GM19395 (cell line): ENCODE data around the gene MINDY4B.
"Not testable (repeated sequence)": the region's sequence is repeated elsewhere in the genome, so short reads cannot be mapped to it uniquely, and the experiment has no call there.

Source experiments
- ATAC-seq: cut with Tn5 transposase; IDR thresholded peaks from one replicate; pipeline ENCODE4 v1.9.1; 2021; ENCODE audit warnings: mild to moderate bottlenecking, moderate library complexity; ENCODE audit not compliant: unreplicated experiment

Gene MINDY4B

DNA sequence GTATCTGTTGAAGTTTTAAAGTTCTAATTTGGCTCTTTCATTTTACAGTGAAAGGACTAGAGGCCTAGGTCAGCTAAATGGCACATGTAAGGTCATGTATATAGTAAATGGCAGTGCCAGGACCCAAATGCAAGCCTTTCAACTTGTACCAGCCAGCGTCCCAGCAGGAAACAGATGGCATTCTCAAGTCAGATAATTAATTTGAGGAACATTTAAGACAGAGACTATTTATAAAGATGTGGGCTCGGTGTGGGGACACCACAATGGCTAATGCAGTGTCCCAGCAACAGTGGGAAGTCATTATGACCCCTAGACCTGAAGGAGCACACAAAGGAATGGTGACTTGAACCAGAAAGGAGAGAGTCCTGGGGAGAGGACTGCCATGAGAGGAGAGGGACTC lies 6.1 kb downstream of the MINDY4B start:
- no peak for ATAC-seq

DNA sequence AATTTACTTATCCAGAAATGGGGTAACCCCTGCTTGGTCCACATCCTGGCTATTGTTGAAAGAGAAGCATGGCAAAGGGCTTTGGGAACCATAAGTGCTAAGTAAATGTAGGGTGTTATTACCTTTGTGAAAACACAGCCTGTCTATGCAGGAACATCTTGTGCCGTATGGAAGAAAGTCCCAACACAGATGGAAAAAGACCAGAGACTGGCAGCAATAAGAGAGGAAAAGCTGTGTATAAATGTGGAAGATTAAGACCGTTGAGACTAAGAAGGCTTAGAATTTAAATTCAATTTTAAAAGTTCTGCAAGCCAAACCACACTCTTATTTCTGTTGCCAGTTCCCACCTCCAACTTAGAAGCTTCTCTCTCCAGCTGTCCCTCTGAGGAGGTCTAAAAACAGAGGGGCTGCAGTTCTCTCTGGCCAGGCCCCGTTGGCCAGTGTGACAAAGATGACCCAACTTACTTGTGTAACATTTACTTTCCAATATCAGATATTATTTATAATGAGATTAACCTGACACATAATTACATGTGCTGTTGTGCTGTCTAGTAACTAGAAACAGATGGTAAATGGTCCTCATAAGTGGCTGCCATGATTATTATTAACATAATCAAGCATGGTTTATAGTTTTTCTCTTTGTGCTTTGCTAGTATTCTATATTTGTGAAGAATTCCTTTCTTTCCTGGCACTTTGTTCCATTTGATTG lies 7.0 kb downstream of the MINDY4B start:
- ATAC-seq = no peak

DNA sequence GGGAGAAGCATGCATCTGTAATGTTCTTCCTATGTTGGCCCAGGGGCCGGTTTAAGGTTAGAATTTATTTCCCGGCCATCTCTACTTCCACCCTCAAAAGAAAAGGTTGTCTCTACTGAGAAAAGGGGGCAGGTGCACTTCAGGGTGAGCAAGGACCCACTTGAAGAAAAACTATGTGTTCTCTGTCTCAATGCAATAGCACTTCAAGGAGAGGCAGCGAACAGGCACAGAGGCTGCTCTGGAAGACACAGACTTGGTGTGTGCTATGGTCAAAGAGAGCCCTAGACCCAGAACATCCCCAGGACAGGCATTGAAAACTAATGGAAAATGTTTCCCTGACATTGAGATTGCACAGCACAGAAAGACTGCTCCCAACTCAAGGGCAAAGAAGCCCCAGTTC lies 7.6 kb downstream of the MINDY4B start:
- ATAC-seq = no peak

DNA sequence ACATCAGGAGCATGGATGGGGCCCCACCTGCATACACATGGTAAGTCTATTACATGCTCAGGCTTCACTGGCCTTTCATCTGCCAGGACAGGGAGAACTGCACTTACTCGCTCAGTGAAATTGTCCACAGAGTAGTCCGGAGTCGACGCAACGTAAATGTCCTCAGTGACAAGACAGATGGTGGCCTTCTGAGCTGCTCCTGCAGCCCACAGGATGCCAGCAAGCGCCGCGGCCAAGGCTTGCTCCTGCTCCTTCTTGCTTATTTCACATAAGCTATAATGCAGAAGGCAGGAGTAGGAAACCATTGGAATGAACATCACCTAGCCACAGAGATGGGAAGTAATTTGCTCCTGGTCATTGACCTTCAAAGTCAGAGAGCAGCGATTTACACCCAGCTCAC lies 14.4 kb downstream of the MINDY4B start:
- ATAC-seq = no peak

DNA sequence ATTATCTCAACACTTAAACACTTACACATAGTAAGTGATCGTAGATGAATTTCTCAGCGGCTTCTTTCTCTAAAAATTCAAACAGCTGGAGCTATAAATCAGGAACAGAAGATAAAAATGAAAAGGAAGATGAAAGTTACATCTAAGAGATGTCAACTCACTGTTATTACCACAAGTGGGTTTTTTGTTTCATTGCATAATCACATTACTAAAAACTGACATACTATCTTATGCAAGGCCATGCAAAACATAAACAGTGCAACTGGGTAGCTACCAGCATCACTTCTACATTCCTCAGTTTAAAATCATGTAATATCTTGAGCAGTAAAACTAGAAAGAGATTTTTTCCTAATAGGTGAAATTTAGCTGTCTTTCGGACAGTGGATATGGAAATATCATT lies 14.9 kb downstream of the MINDY4B start:
- no peak for ATAC-seq

DNA sequence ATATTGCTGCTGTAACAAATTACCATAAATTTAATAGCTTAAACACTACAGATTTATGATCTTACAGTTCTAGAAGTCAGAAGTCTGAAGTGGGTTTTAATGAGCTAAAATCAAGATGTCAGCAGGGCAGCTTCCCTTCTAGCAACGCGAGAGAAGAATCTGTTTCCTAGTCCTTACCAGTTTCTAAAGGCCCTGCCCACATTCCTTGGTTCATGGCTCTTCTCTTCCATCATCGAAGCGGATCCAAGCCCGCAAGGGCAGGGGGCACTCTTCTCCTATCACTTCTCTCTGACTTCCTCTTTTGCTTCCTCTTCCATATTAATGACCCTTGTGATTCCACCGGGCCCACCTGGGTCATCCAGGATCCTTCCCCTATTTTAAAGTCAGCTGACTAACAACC lies 16.1 kb downstream of the MINDY4B start:
- no peak for ATAC-seq

DNA sequence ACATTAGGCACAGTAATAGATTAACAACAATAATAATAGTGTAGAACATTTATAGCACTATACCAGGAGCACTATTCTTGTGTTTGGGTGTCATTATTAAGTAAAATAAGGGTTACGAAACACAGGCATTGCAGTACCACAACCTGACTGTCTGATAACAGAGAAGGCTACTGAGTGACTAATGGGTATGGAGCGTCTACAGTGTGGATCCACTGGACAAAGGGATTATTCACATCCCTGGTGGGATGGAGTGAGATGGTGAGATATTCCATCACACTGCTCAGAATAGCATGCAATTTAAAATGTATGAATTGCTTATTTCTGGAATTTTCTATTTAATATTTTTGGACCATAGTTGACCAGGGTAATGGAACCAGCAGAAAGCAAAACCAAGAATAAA lies 18.2 kb downstream of the MINDY4B start:
- no peak for ATAC-seq

DNA sequence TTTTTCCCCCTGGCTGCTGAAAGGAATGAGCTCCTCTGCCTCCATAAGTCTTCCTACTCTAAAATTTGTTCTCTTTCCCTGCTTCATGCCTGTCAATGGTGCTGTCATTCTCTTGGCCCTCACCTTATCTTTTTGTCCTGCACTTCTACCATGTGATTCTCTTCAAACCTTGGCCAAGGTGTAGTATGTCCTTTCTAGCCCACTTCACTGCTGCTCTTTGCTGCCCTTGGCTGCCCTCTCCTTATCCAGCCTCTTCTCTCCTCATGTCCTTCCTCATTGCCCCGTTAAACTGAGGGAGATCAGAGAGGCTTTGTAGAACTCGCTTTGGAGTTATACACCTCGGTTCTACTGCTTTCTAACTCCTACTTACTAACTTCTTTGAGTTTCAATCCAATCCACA lies 19.7 kb downstream of the MINDY4B start:
- ATAC-seq = no peak

DNA sequence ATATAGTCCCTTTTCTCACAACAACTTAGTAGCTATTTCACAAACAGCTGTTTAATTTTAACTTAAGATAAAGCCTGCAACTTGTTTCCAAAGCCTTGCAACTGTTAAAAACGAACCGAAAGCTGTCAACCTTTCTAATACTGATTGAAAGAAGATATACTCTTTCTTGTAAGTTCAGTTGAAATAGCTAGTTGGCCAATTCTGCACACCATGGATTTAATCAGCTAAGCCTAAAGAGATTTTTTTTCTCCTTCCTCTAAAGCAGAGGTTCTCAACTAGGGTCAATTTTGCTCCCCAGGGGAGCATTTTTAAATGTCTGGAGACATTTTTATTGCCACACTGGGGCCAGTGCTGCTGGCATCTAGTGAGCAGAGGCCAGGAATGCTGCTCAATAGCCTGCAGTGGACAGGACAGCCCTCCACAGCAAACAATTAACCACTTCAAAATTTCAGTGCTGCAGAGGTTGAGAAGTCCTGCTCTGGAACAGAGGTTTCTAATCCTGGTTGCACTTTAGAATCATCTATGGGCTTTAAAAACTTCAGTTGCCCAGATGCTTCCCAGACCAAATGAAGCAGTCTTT lies 26.2 kb downstream of the MINDY4B start:
- no peak for ATAC-seq

DNA sequence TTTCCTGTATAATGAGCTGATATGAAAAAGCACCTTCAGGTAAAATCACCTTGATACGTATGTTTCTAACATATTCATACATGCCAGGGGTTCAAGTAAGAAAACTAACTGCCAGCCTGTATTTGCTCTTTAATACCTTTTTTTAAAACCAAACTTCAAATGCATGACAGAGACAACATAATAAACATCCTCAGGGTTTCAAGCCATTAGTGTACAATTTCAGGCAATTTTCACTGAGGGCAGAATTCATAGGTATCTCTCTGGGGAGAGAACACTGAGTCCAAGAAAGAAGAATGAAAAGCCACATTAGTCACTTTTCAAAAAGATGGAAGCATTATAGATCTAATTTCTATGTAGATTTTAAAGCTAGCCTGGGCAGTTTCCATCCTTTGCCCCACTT lies 26.9 kb downstream of the MINDY4B start:
- ATAC-seq = no peak

DNA sequence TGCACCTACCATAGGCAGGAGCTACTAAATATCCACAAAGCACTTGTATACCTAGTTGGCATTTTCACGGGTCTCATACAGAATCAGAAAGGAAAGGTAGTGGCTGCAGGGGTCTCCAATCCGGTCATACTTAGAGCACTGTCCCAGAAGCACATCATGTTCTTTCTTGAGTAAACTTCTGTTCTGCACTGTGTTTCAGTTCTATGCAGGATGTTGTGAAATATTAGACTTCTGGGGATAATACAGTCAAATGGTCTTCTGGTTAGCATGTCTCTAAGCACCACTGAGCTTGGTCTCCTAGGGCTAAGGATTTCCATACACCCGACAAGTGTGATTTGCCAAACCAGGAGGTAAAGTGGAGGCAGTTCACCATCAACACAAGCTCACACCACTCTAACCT lies 27.9 kb downstream of the MINDY4B start:
- no peak for ATAC-seq

DNA sequence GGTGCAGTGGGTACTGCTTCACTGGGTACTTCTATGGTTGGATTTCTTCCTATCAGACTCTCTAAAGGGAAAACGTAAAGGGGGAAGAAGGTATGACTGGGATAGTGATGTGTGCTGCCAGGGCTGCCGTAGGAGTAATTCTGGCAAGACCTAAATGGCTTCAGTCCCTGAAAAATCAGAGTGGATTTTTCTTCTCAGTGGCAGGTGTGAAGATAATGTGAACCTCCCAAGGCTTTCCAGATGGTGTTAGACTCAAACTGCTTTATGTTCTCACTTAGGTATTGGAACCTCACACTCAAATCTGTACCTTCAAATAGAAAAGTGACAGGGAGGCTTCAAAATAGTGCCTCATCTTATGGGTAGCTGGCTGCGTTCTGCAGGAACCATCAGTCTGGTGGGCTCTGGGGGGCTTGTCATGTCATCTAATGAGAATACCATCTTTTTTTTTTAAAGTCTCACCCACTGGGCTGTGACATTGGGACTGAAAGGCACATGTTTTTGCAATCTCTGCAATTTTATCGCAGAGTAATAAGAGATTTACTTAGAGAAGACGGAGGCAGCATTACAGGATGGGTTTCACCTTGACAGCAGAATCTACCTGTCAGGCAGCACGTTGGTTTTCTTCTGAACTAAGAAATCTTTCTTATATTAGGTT lies 28.5 kb downstream of the MINDY4B start:
- no peak for ATAC-seq

DNA sequence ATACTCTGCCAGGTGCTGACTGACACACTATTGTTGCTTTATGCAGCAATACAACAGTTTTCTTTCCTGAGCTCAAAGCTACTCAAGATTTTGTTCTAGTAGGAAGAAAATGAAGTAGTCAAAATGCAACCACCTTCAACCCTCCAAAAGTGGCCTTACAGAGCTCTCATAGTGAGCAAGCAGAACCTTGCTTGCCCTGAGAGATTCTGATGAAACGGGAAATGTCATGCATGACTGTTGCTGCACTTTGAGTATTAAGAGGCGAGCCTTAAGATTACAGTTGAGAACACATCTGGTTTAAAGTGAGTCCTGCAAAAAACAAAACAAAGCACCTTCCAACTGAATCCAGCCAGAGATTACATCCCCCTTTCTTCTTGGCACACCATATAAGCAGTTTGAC lies 29.7 kb downstream of the MINDY4B start:
- ATAC-seq = no peak

DNA sequence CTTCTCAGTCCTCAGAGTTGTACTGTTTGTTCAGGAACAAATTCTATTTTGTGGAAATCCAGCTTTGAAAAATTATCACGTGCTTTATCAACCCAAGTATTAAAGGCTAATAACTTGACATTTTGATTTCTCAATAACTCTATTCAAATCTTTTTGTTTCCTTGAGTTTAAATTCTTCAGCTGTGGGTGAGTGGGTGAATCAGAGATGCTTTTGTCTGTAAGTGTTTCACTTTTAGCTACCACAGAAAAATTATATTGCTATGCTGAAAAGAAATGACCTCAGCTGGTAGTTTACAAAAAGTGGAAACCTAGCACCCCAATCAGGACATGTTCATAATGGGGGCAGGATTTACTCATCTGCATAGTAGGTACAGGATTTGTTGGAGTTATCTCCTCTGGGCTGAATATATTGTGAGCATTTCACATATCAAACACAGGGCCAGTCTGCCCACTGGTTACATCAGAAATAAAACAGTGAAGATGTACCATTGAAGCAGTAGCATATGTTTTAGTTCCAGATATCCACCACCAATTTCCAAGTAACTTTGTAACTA lies 30.5 kb downstream of the MINDY4B start:
- no peak for ATAC-seq

DNA sequence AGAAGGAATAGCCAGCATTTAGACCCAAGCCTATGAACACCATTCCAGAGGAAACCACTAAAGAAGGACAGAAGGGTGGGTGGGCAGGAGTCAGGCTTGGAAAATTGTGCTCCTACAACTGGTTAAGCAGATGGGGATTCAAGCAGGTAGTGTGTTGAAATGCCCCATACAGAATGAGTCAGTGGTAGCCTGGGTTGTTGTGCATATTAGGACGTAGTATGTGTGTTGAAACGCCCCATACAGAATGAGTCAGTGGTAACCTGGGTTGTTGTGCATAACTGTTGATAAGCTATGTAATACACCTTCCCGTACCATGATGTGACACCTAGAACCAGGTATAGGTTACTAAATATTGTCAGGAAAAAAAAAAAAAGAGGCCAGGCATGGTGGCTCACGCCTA lies 34.0 kb downstream of the MINDY4B start:
- no peak for ATAC-seq

DNA sequence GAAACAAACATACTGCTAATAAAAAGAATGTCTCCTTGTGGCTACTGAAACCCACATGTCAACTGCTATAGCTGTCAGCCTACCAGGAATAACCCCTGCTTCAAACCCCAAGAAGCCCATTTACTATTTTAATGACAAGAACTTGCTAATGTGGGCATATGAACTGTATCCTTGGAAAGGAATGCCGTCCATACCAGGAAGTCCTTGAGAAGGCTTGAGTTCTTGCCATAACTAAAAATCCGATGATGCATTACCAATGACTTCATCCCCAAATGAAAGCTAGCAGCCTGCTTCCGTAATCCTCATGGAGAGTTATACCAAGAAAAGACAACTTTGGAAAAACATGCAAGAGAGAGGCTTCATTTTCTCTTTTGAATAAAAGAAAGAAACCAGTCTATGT lies 34.8 kb downstream of the MINDY4B start:
- ATAC-seq = no peak

DNA sequence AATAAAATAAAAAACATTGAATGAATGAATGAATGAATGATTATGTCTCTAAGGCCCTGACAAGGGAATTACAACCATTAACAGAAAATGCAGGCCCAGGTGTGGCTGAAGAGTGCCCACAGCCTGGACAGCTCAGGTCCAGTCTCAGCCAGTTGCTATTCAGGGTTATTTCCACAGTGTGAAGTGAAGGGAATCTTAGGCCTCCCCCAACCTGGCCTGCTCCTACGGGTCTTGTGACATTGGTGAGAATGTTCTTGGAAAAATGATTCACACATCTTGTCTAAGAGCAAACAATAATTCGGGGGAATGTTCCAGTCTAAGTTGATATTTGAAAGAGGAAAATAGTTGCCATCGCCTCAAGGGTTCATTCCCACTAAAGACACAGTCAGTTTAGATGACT lies 37.0 kb downstream of the MINDY4B start:
- no peak for ATAC-seq

DNA sequence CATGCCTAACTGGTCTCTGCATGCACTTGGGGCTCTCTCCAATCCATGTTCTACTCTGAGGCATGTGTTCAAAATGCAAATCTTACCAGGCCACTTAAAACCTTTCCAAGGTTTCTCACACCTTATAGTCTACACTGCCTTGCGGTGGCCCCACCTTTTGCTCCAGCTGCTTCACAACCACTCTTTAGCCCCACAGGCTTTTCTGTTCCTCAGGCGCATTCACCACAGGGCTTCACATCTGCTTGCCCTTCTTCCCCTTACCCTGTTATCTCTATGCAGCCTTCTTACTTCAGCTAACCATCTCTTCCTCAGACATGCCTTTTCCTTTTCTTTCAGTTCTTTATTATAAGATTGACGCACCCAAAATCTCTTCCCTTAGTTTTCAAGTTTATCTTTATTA lies 37.8 kb downstream of the MINDY4B start:
- ATAC-seq = no peak

DNA sequence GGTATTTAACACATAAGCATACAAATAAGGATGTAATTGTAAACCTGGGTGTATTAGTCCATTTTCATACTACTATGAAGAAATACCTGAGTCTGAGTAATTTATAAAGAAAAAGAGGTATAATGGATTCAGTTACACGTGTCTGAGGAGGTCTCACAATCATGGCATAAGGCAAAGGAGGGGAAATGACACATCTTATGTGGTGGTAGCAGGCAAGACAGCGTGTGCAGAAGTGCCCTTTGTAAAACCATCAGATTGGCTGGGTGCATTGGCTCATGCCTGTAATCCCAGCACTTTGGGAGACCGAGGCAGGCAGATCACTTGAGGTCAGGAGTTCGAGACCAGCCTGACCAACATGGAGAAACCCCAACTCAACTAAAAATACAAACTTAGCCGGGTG lies 41.3 kb downstream of the MINDY4B start:
- ATAC-seq = not testable (repeated sequence)

DNA sequence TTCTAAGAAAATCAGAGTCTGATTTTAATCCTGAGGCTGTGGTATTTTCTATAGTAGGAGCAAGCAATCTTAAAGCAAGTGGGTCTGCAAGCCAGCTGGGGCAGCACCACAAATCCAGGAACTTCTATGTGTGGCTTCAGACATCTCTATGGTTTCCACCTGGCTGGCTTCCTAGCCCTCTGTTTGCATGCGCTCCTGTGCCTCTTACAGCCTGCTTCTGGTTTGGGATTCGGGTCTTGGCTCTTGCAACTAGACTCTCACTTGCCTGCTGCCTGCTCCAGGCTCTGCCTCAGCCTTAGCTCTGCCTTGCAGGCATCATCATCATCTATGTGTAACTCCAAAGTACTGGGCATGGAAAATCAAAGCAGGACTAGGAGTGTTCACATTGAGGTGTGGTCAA lies 43.4 kb downstream of the MINDY4B start:
- ATAC-seq = no peak

DNA sequence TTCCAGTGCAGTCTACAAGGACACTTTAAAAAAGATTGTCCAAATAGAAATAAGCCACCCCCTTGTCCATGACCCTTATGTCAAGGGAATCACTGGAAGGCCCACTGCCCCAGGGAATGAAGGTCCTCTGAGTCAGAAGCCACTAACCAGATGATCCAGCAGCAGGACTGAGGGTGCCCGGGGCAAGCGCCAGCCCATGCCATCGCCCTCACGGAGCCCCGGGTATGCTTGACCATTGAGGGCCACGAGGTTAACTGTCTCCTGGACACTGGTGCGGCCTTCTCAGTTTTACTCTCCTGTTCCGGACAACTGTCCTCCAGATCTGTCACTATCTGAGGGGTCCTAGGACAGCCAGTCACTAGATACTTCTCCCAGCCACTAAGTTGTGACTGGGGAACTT lies 47.3 kb downstream of the MINDY4B start:
- not testable (repeated sequence) for ATAC-seq

DNA sequence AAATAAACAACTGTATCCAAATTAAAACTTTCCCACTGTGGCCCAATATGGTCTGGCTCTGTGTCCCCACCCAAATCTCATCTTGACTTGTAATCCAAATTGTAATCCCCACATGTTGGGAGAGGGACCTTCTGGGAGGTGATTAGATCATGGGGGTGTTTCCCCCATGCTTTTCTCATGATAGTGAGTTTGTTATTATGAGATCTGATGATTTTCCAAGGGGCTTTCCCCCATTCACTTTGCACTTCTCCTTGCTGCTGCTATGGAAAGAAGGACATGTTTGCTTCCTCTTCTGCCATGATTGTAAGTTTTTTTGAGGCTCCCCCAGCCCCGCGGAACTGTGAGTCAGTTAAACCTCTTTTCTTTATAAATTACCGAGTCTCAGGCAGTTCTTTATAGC lies 55.0 kb downstream of the MINDY4B start:
- ATAC-seq = no peak
